Esophagus muscularis mucosa (tissue), 3 donors: ENCODE data around the gene ZNF69.

Source experiments
- EP300 ChIP-seq: sonication (generic); formaldehyde crosslinking; IDR thresholded peaks from one replicate; pipeline ENCODE4 v1.6.1; 2017; ENCODE audit warnings: antibody characterized with exemption
- TF ChIP-seq, protein P1 (sequence below), 3 experiments: fragments of 200-600 bp in 2 of 3; fragments of 450-650 bp in 1 of 3; sonication (generic) in 2 of 3; IDR thresholded peaks; one replicate each; pipeline ENCODE4 v1.5.1; 2017 to 2019; ENCODE audit warnings: antibody characterized with exemption in 3 of 3, mild to moderate bottlenecking in 2 of 3, moderate library complexity in 1 of 3

DNA sequence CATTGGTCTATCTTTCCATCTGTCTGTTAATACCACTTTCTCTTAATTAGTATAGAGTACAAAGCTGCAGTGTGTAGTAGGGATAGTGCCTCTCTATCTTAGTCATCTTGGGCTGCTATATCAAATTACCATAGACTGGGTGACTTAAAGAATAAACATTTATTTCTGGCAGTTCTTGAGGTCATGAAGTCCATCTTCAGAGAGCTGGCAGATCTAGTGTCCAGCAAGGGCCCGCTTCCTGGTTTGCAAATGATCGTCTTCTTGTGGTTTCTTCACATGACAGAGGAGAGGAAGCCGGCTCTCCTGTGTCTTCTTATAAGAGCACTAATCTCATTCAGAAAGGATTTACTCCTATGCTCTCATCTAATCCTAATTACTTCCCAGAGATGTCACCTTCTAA lies 43.5 kb downstream of the ZNF69 start:
- TF ChIP-seq, protein P1, sequence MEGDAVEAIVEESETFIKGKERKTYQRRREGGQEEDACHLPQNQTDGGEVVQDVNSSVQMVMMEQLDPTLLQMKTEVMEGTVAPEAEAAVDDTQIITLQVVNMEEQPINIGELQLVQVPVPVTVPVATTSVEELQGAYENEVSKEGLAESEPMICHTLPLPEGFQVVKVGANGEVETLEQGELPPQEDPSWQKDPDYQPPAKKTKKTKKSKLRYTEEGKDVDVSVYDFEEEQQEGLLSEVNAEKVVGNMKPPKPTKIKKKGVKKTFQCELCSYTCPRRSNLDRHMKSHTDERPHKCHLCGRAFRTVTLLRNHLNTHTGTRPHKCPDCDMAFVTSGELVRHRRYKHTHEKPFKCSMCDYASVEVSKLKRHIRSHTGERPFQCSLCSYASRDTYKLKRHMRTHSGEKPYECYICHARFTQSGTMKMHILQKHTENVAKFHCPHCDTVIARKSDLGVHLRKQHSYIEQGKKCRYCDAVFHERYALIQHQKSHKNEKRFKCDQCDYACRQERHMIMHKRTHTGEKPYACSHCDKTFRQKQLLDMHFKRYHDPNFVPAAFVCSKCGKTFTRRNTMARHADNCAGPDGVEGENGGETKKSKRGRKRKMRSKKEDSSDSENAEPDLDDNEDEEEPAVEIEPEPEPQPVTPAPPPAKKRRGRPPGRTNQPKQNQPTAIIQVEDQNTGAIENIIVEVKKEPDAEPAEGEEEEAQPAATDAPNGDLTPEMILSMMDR (IDR thresholded peaks at IDR 0.05), result no peak
- no peak for TF ChIP-seq EP300
